ENCODE measurements around the gene UBE2L5.
"Not testable (repeated sequence)": the region's sequence is repeated elsewhere in the genome, so short reads cannot be mapped to it uniquely, and the experiment has no call there.

Gene UBE2L5

GRCh38 chr13:30440910-30441703, 18.8 kb downstream of the UBE2L5 start:
- DNase-seq: no peak

GRCh38 chr13:30442926-30443325, 20.6 kb downstream of the UBE2L5 start:
- no peak for DNase-seq

DNA sequence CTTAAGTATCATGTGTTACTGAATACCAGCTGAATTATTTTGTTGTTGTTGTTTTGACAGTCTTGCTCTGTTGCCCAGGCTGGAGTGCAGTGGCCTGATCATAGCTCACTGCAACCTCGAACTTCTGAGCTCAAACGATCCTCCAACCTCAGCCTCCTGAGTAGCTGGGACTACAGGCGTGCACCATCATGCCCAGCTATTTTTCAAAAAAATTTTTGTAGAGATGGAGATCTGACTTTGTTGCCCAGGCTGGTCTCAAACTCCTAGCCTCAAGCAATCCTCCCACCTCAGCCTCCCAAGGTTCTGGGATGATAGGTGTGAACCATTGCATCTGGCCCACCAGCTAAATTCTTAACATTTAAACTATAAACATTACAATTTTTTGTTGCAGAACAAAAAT, 21.2 kb downstream of the UBE2L5 start:
- not testable (repeated sequence) for DNase-seq

GRCh38 chr13:30443957-30444404, 21.7 kb downstream of the UBE2L5 start:
- no peak for DNase-seq

DNA sequence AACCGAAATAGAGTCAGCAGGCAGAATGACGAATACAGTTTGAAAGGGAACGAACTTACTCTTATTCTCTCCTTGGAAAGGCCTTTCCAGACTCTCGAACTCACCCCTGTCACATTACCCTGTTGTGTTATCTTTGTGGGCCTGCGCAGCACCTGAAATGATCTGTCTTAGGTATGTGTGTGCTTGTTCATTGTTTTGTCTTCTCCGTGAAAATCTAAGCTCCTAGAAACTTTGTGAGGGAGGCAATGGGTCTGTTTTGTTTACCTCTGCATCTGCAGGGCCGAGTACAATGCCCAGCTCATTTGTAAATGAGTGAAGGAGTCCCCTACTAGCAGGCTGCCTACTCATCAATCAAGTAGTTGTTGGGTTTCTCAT, 23.8 kb downstream of the UBE2L5 start:
- no peak for DNase-seq

GRCh38 chr13:30448441-30448840, 26.1 kb downstream of the UBE2L5 start:
- no peak for DNase-seq

- no peak for DNase-seq
Observed at GRCh38 chr13:30450066-30450465, 27.8 kb downstream of the UBE2L5 start.

GRCh38 chr13:30451476-30451875, 29.2 kb downstream of the UBE2L5 start:
- DNase-seq: not testable (repeated sequence)

DNA sequence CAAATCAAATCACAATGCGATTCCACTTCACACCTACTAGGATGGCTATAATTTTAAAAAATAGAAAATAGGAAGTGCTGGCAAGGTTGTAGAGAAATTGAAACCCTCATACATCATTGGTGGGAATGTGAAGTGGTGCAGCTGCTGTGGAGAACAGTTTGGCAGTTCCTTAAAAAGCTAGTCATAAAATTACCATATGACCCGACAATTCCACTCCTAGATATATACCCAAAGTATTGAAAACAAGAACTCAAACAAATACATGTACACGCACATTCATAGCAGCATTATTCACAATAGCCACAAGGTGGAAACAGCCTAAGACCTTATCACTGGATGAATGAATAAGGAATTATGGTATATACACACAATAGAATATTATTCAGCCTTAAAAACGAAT, 31.4 kb downstream of the UBE2L5 start:
- DNase-seq: no peak

GRCh38 chr13:30454991-30455390, 32.7 kb downstream of the UBE2L5 start:
- no peak for DNase-seq

- no peak for DNase-seq
Observed at GRCh38 chr13:30456290-30456689, 34.0 kb downstream of the UBE2L5 start.

GRCh38 chr13:30457306-30457891, 35.1 kb downstream of the UBE2L5 start:
- no peak for DNase-seq

GRCh38 chr13:30461279-30462066, 39.2 kb downstream of the UBE2L5 start:
- not testable (repeated sequence) for DNase-seq

- DNase-seq: no peak
Observed at GRCh38 chr13:30463787-30464495, 41.6 kb downstream of the UBE2L5 start.

DNA sequence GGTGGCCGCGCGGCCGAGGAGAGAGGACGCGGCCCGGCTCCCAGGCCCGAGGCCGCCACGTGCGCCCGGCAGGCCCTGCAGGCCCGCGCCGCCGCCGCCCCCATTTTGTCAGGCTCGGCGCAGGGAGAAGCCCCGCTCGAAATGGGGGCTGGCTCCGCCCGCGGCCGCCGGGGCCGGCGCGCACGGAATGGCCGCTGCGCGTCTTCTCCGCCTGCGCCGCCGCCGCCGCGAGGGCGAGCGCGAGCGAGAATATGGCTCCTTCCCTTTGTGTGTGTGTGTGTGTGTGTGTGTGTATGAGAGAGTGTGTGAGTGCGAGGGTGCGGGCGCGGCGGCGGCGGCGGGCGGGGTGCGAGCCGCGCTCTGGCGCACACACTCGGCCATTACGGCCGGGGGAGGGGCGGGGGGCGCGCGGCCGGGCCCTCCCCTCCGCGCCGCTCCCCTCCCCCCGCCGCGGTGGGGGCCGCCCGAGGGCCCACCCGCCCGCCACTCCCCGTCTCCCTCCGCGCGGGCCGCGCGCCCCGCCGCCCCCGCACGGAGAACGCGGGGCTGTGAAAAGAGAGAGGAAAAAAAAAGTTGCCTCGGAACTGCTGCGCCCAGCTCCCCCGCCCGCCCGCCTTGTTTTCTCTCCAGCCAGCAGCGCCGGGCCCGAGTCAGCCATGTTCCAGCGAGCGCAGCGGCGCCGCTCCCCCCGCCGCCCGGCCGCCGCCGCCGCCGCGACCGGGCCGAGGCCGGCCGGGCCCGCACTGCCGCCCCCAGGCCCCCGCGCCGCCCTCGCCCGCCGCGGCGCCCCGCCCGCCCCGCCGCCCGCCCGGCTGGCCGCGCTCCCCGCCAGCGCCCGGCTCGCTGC, 42.4 kb downstream of the UBE2L5 start:
- peak; percentile 39 for DNase-seq

GRCh38 chr13:30465343-30465592, 43.0 kb downstream of the UBE2L5 start:
- no peak for DNase-seq

DNA sequence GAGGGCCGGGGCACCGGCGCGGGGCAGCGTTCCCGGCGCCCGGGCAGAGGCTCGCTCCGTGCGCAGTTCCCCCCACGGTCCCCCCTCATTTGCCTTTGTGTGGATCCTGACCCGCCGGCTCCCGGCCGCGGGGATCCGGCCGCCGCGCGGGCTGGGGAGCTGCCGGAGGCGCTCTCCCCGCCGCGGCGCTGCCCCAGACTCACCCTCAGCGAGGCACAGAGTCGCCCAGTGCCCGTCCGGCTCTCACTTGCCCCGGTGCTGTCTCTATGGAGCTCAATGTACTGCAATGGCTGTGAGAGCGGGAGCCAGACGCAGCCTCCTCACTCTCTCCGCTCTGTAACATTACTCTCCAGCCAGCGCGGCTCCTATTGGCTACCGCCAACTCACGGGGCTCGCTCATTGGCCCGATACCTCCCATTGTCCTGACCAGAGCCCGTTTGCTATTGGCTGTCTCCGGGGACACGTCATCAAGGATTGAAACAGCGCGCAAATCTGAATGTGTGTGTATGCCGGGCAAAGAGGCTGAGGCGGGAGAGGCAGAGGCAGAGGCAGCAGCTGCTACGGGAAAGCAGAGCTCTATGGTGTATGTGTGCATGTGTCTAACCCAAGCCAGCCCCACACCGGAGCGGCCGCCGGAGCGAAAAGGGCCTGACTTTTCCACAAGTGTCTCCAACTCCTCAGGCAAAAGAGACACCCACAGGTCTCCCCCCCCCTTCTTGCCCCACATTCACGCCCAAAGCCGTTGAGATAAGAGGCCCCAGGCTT, 43.5 kb downstream of the UBE2L5 start, which contains the start of gene HMGB1:
Gene HMGB1 (minus strand): TSS at position 344 of the 765 bp plus-strand sequence. CDS start 2,256 bp downstream, outside the sequence.
- peak; percentile 94 for DNase-seq

GRCh38 chr13:30466358-30466714, 44.0 kb downstream of the UBE2L5 start:
- DNase-seq: no peak

DNA sequence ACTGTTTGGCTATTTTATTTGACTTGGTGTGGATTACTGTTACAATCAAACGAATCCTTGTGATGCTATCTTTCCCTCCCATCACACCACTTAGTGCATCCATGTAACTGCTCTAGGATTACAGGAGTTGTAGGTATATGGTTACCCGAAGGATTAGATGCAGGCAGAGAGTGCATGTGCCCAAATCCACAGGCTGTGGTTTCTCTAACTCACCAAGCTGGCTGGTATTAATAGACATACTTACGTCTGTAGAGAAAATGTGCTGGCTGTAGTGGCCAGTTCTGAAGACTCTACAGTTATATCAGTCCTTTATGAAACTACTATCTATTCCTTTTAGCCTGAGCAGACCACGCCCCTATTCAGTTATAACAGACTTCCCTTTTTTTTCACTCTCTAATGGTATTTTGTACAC, 44.6 kb downstream of the UBE2L5 start:
- DNase-seq: no peak

DNA sequence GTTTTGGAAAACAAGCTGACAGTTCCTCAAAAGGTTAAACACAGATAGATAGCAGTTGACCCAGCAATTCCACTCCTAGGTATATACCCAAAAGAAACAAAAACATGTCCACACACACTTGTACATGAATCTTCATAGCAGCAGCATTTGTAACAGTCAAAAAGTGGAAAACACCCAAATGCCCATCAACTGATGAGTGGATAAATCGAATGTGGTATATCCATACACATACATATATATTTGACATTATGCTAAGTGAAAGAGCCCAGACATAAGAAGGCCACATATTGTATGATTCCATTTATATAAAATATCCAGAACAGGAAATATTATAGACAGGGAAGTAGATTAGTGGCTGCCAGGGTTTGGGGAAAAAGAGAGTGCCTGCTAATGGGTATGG, 51.4 kb downstream of the UBE2L5 start:
- DNase-seq: no peak

GRCh38 chr13:30477346-30478195, 55.3 kb downstream of the UBE2L5 start:
- no peak for DNase-seq

All from NCI-H1436 (cell line).